GM19193 (cell line): ENCODE data around the gene SLC7A9.

Source experiments
- POLR2A ChIP-seq: IDR thresholded peaks from 4 replicates; pipeline ENCODE4 v1.6.1; 2011; ENCODE audit not compliant: insufficient read depth, insufficient read length; ENCODE audit errors: extremely low read depth

SLC7A9 gene

GRCh38 chr19:32891609-32892008 lies 22.0 kb upstream of the SLC7A9 start:
- TF ChIP-seq POLR2A = no peak

DNA sequence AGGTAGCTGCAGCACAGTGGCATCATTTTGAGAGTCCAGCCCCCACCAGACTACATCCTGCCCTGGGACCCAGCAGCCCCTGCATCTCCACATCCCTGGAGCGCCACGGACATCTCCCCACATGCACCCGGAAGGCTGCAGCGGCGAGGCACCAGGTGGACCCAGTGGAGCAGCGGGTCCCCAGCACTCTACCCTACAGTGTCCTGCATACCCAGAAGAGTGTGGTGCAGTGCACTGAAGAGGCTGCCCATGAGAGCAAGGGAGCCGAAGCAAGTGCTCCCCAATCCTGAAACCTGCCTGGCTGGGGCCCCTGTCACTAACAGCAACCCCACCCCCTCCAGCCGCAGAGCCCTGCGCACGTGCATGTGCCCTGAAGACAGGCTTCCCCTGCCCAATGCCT lies 21.3 kb upstream of the SLC7A9 start:
- no peak for TF ChIP-seq POLR2A

DNA sequence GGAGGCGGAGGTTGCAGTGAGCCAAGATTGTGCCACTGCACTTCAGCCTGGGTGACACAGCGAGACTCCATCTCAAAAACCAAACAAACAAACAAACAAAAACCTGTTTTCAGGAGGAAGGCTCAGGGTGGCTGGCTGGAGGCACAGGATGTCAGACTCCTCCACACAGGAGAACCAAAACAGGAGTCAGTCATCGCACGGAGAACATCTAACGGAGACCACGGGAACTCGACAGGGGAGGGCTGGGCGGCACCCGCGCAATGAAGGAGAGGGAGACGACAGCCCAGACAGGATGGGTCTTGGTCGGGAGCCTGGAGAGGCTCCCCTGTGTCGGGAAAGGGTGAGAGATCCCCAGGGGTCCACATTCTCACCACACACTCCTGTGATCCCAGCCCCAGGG lies 20.8 kb upstream of the SLC7A9 start:
- no peak for TF ChIP-seq POLR2A

DNA sequence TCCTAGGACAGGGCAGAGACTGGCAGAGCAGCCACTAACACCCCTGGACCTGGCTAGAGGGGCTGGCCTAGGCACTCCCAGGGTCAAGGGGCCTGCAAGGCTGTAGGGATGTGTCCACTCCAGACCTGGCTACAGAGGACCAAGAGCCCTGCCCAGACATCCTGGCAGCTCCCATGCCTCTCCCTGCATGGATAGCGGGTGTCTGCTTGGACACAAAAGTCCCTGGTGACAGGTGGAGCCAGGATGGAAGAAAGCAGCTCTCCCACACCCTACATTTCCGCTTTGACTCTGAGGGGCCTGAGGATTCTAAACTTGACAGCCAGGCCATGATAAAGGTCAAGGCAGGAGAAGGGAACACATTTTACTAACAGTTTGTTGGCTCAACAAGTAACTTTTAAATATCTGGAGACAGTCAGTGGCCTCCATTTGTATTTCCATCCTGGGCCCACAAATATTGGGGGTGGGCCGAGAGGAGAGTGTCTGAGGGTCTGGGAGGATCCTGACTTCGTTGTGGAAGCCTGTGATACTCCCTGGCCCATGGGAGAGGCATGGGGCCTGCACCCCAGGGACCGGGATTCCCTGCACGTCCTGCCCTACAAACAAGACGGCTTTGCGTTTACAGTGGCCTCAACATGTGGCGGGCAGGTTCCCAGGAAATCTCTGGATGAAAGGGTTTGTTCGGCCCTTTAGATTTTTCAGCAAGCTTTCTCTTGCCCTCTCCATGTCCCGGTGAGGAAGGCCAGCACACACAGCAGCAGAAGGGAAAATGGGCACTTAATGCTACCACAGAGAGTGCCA lies 19.8 kb upstream of the SLC7A9 start:
- no peak for TF ChIP-seq POLR2A

- no peak for TF ChIP-seq POLR2A
Observed at GRCh38 chr19:32887572-32888215, 18.1 kb upstream of the SLC7A9 start.

GRCh38 chr19:32886241-32886640 lies 16.7 kb upstream of the SLC7A9 start:
- TF ChIP-seq POLR2A = no peak

DNA sequence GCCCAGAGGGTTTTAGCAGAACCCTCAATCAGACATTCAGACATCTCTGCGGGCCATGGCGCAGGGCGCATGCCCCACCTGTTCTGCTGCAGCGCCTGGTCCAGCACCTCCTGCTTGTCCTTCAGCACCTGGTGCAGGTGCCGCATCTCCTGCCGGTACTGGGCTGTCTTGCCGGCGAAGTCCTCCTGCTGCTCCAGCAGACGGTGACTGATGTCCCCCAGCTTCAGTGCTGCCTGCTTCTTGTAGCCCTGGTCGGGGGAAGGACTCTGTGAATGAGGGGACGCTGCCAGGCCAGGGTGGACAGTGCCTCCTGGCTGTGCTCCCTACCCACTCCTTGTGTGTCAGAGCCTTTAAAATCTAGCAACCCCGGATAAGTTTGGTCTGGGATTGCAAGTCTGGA lies 12.2 kb upstream of the SLC7A9 start:
- no peak for TF ChIP-seq POLR2A

GRCh38 chr19:32880622-32881021 lies 11.1 kb upstream of the SLC7A9 start:
- no peak for TF ChIP-seq POLR2A

DNA sequence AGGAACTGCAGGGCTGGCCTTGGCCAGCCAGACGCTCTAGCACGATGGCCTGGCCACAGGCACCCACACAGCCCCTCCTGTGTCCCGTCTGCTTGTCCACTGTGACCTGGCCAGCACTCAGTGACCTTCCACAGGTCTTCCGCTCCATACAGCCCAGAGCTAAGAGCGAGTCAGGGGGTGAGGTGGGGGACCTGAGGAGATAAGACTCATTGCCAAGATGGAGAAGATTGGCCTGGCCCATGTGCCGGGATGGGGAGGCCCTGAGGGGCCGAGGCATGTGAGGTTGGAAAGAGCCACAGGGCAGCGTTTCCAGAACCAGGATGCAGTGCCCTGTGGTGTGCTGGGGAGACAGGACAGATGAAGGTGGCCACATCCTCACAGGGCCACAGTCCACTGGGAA lies 10.2 kb upstream of the SLC7A9 start:
- no peak for TF ChIP-seq POLR2A

- no peak for TF ChIP-seq POLR2A
Observed at GRCh38 chr19:32878988-32879387, 9.4 kb upstream of the SLC7A9 start.

GRCh38 chr19:32877977-32878745 lies 8.6 kb upstream of the SLC7A9 start:
- no peak for TF ChIP-seq POLR2A

DNA sequence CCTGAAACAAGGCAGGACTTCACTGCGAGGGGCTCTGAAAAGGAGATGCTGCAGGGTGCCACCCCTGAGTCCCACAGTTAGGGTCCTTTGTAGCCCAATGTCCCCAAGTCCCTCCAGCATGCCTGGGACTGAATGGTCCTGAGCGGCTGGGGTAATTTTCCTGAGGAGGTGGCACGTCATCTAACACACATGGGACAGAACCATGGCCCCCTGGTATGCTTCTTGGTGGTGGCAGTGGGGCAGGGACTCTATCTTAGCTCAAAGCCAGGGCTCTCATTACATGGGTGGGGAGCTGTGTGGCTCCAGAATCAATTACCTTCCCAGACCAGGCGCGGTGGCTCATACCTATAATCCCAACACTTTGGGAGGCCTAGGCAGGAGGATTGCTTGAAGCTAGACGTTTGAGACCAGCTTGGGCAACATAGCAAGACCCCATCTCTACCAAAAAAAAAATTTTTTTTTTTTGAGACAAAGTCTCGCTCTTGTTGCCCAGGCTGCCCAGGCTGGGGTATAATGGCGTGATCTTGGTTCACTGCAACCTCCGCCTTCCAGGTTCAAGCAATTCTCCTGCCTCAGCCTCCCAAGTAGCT lies 7.9 kb upstream of the SLC7A9 start:
- TF ChIP-seq POLR2A = no peak

GRCh38 chr19:32876919-32877285 lies 7.3 kb upstream of the SLC7A9 start:
- no peak for TF ChIP-seq POLR2A

GRCh38 chr19:32876236-32876918 lies 6.8 kb upstream of the SLC7A9 start:
- TF ChIP-seq POLR2A = no peak

DNA sequence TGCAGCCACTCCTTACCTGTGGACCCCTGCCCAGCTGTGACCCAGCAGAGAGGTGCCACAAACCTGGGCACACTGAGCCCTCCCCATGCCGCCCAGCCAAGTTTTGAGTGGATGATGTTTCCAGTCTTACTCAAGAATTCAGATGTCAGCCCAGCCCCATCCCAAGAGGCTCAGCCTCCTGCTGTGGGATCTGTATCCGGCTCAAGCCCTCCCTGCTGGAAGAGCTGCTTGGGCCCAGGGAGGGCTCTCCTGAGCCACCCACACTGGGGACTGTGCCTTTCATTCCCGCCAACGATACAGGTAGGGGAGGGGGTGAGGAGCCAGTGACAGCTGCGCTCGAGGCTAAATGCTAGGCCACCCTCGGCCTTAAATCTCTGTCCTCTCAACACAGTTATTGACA lies 5.9 kb upstream of the SLC7A9 start:
- TF ChIP-seq POLR2A = no peak

DNA sequence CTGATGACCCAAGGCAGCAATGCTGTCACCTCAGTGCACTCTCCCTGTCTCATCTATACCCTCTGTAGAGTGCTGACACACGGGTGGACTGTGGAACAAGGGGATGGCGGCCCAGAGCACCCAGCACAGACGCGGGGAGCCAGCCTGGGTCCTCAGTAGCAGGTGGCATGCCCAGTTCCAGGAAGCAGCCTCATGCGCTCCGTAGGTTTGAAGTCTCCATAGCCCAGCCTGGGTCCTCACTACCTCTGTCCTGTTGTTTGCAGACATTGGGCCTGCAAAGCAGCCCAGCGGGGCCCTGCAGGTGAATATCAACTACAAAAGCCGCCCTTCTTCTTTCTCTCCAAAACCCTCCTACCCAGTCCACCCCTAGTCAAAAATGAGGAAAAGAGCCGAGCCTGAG lies 5.0 kb upstream of the SLC7A9 start:
- no peak for TF ChIP-seq POLR2A
